Stimulated activated CD4-positive, alpha-beta T cell treated with anti-CD3 and anti-CD28 coated beads, Interleukin-12 subunit alpha, Interleukin-12 subunit beta, amount 100 ng/mL, for 24 hours (primary cell): ENCODE measurements around the gene MED10.

ENCODE experiments used
- DNase-seq, 2 experiments: peaks; one replicate each; pipeline ENCODE4 v3.0.0-alpha.2; 2020; ENCODE audit warnings: low read depth in 2 of 2

MED10 gene

GRCh38 chr5:6377905-6378765 is at the start of gene MED10:
MED10 (minus strand) TSS chr5:6378547; CDS start chr5:6378483, 64 bp downstream.
- peak; percentile 92 to 96 for DNase-seq

- no peak for DNase-seq
Measured at GRCh38 chr5:6427694-6428093, 49.3 kb upstream of the MED10 start.

GRCh38 chr5:6424700-6425099 is 46.4 kb upstream of the MED10 start:
- DNase-seq, result no peak

- DNase-seq, result no peak
Measured at GRCh38 chr5:6424110-6424659, 45.8 kb upstream of the MED10 start.

- no peak for DNase-seq
Measured at GRCh38 chr5:6423327-6424109, 45.2 kb upstream of the MED10 start.

GRCh38 chr5:6419340-6419852 is 41.0 kb upstream of the MED10 start:
- no peak for DNase-seq

GRCh38 chr5:6418679-6419276 is 40.4 kb upstream of the MED10 start:
- DNase-seq, result no peak

- DNase-seq, result no peak
Measured at GRCh38 chr5:6417657-6418056, 39.3 kb upstream of the MED10 start.

- DNase-seq, result no peak
Measured at GRCh38 chr5:6412811-6413210, 34.5 kb upstream of the MED10 start.

- no peak for DNase-seq
Measured at GRCh38 chr5:6411141-6411540, 32.8 kb upstream of the MED10 start.

GRCh38 chr5:6410421-6410820 is 32.1 kb upstream of the MED10 start:
- no peak for DNase-seq

- no peak for DNase-seq
Measured at GRCh38 chr5:6408627-6409446, 30.5 kb upstream of the MED10 start.

- no peak for DNase-seq
Measured at GRCh38 chr5:6408260-6408596, 29.9 kb upstream of the MED10 start.

GRCh38 chr5:6407558-6408259 is 29.4 kb upstream of the MED10 start:
- no peak for DNase-seq

GRCh38 chr5:6405591-6405990 is 27.2 kb upstream of the MED10 start:
- no peak for DNase-seq

- no peak for DNase-seq
Measured at GRCh38 chr5:6404129-6404528, 25.8 kb upstream of the MED10 start.

GRCh38 chr5:6403416-6403815 is 25.1 kb upstream of the MED10 start:
- DNase-seq, result no peak

GRCh38 chr5:6402939-6403338 is 24.6 kb upstream of the MED10 start:
- DNase-seq, result no peak

- no peak for DNase-seq
Measured at GRCh38 chr5:6401410-6401809, 23.1 kb upstream of the MED10 start.
